IMR-90 (cell line): ENCODE results near the gene DMAC2. TPM values are rescaled to one million over a fixed set of nuclear protein-coding genes. Genes with fewer than 3 reads are reported as not detected.
"Not testable (repeated sequence)": the region's sequence is repeated elsewhere in the genome, so short reads cannot be mapped to it uniquely, and the experiment has no call there.

Source experiments
- ATAC-seq: fragments of 200-7000 bp; cut with Tn5 transposase; 2 replicates; pipeline ENCODE4 v1.9.1; 2020; ENCODE audit warnings: low read depth, mild to moderate bottlenecking, moderate library complexity
- BruUV-seq: library from RNA; stranded (reverse); fragments of 400-500 nt; replicated peaks from 2 replicates; lab custom pipeline; 2021; lab: Mats Ljungman, UMichigan
- CTCF ChIA-PET: fragments of 300-600 bp; formaldehyde crosslinking; extraction: SDS; loops from one replicate; lab custom pipeline; 2021; ENCODE audit warnings: antibody characterized with exemption; lab: Yijun Ruan, JAX
- POLR2A ChIA-PET: fragments of 300-600 bp; sonication (Branson Sonifier 250); formaldehyde crosslinking; loops from one replicate; lab custom pipeline; 2022; ENCODE audit warnings: antibody characterized with exemption; ENCODE audit not compliant: unreplicated experiment; lab: Charles Lee
- DNase-seq: peaks from one replicate; pipeline ENCODE4 v3.0.0; 2013
- H2AFZ ChIP-seq: replicated peaks from 2 replicates; pipeline ENCODE3; 2013; ENCODE audit warnings: low read length, mild to moderate bottlenecking; ENCODE audit not compliant: poor library complexity
- H2AK5ac ChIP-seq: 2 replicates; pipeline ENCODE4 v1.6.1; 2013; ENCODE audit warnings: low read depth, low read length, inconsistent platforms
- H2AK9ac ChIP-seq: replicated peaks from 2 replicates; pipeline ENCODE3; 2013; ENCODE audit warnings: mild to moderate bottlenecking, low read depth, low read length, moderate library complexity; ENCODE audit not compliant: poor library complexity
- H2BK120ac ChIP-seq: 2 replicates; pipeline ENCODE4 v1.6.1; 2013; ENCODE audit warnings: low read depth, low read length, inconsistent platforms
- H2BK15ac ChIP-seq: 3 replicates; pipeline ENCODE4 v1.6.1; 2013; ENCODE audit warnings: low read depth, low read length, inconsistent platforms
- H2BK20ac ChIP-seq: 2 replicates; pipeline ENCODE4 v1.6.1; 2013; ENCODE audit warnings: low read depth, mild to moderate bottlenecking, inconsistent platforms, low read length, moderate library complexity
- H2BK5ac ChIP-seq: 2 replicates; pipeline ENCODE4 v1.6.1; 2013; ENCODE audit warnings: mild to moderate bottlenecking, low read depth, low read length, inconsistent platforms; ENCODE audit not compliant: poor library complexity, severe bottlenecking
- H3K14ac ChIP-seq: replicated peaks from 2 replicates; pipeline ENCODE4 v1.6.1; 2013; ENCODE audit warnings: low read depth, low read length, inconsistent platforms
- H3K18ac ChIP-seq: 2 replicates; pipeline ENCODE4 v1.6.1; 2013; ENCODE audit warnings: low read depth, low read length, control low read depth
- H3K23ac ChIP-seq: 2 replicates; pipeline ENCODE4 v1.6.1; 2013; ENCODE audit warnings: low read depth, low read length, inconsistent platforms
- H3K27ac ChIP-seq: 2 replicates; pipeline ENCODE4 v1.5.1; 2013; ENCODE audit warnings: mild to moderate bottlenecking, control low read depth, low read length; ENCODE audit not compliant: insufficient read depth
- H3K27me3 ChIP-seq: 2 replicates; pipeline ENCODE4 v1.6.1; 2013; ENCODE audit warnings: low read length; ENCODE audit not compliant: control insufficient read depth, insufficient read depth
- H3K36me3 ChIP-seq: 2 replicates; pipeline ENCODE4 v1.6.1; 2013; ENCODE audit warnings: low read length, mixed read lengths; ENCODE audit not compliant: control insufficient read depth, insufficient read depth
- H3K4ac ChIP-seq: 2 replicates; pipeline ENCODE4 v1.6.1; 2013; ENCODE audit warnings: low read depth, low read length, inconsistent platforms
- H3K4me1 ChIP-seq: 2 replicates; pipeline ENCODE4 v1.6.1; 2013; ENCODE audit warnings: low read length, mixed read lengths; ENCODE audit not compliant: control insufficient read depth, insufficient read depth
- H3K4me2 ChIP-seq: 2 replicates; pipeline ENCODE4 v1.6.1; 2013; ENCODE audit warnings: low read depth, mild to moderate bottlenecking, control low read depth, low read length, moderate library complexity
- H3K4me3 ChIP-seq: 2 replicates; pipeline ENCODE4 v1.5.1; 2013; ENCODE audit warnings: low read depth, mild to moderate bottlenecking, control low read depth, low read length, moderate library complexity; ENCODE audit not compliant: insufficient read depth
- H3K56ac ChIP-seq: 2 replicates; pipeline ENCODE4 v1.6.1; 2013; ENCODE audit warnings: low read length, inconsistent platforms; ENCODE audit not compliant: insufficient read depth; ENCODE audit errors: extremely low read depth
- H3K79me1 ChIP-seq, 2 experiments: 2 replicates each; pipeline ENCODE4 v1.6.1; 2013; ENCODE audit warnings: low read length in 2 of 2, inconsistent platforms in 1 of 2, low read depth in 1 of 2
- H3K9ac ChIP-seq: 2 replicates; pipeline ENCODE4 v1.6.1; 2013; ENCODE audit warnings: low read depth, low read length, control low read depth
- H3K9me1 ChIP-seq: 2 replicates; pipeline ENCODE4 v1.6.1; 2013; ENCODE audit warnings: low read length, inconsistent platforms; ENCODE audit not compliant: insufficient read depth
- H3K9me3 ChIP-seq: 2 replicates; pipeline ENCODE4 v1.6.1; 2013; ENCODE audit warnings: low read length; ENCODE audit not compliant: control insufficient read depth, insufficient read depth
- H4K20me1 ChIP-seq: 2 replicates; pipeline ENCODE4 v1.6.1; 2013; ENCODE audit warnings: low read length, inconsistent platforms; ENCODE audit not compliant: insufficient read depth
- H4K5ac ChIP-seq: 2 replicates; pipeline ENCODE4 v1.6.1; 2013; ENCODE audit warnings: mild to moderate bottlenecking, low read depth, low read length, control low read depth
- H4K8ac ChIP-seq, 2 experiments: 2 replicates each; pipeline ENCODE4 v1.6.1; 2013; ENCODE audit warnings: low read depth in 2 of 2, low read length in 2 of 2, control low read depth in 1 of 2, inconsistent platforms in 1 of 2
- H4K91ac ChIP-seq: 2 replicates; pipeline ENCODE4 v1.6.1; 2013; ENCODE audit warnings: low read depth, low read length, inconsistent platforms; ENCODE audit not compliant: insufficient read depth
- BHLHE40 ChIP-seq: fragments of 150-350 bp; IDR thresholded peaks from 2 replicates; pipeline ENCODE4 v1.6.1; 2016; ENCODE audit warnings: mild to moderate bottlenecking, low read depth, low read length
- CHD1 ChIP-seq: IDR thresholded peaks from 2 replicates; pipeline ENCODE4 v1.6.1; 2012; ENCODE audit warnings: low read depth, low read length, improper control_type of control experiment
- CTCF ChIP-seq: conservative IDR thresholded peaks from 2 replicates; pipeline ENCODE4 v1.5.1; 2012; ENCODE audit warnings: mild to moderate bottlenecking, low read depth, low read length, improper control_type of control experiment
- ELK1 ChIP-seq: fragments of 150-350 bp; IDR thresholded peaks from 2 replicates; pipeline ENCODE4 v1.6.1; 2016; ENCODE audit warnings: low read depth, mild to moderate bottlenecking, low read length, moderate library complexity, borderline replicate concordance
- MAFK ChIP-seq: IDR thresholded peaks from 2 replicates; pipeline ENCODE4 v1.6.1; 2012; ENCODE audit warnings: low read depth, low read length, improper control_type of control experiment
- NFE2L2 ChIP-seq: fragments of 150-350 bp; IDR thresholded peaks from 2 replicates; pipeline ENCODE4 v1.6.1; 2016; ENCODE audit warnings: low read depth, mild to moderate bottlenecking, low read length
- POLR2A ChIP-seq: IDR thresholded peaks from 2 replicates; pipeline ENCODE4 v1.6.1; 2012; ENCODE audit warnings: mild to moderate bottlenecking, low read depth, low read length
- WGBS, 2 experiments: methylation state at CpG; one replicate each; pipeline versions ENCODE4 v1.1.5 to v1.1.7; 2013; ENCODE audit warnings: missing lambda C conversion rate in 2 of 2; ENCODE audit not compliant: insufficient read length in 1 of 2; ENCODE audit errors: extremely low coverage in 2 of 2; 5-methylcytosine and 5-hydroxymethylcytosine counted together
- dilution Hi-C: fragments of 300-500 bp; cut with HindIII; formaldehyde crosslinking; loops from one replicate; pipeline ENCODE4 v1.14.3; 2018; ENCODE audit warnings: low sequenced_read_pairs; ENCODE audit not compliant: unreplicated experiment
- in situ Hi-C: fragments of 300-500 bp; cut with MboI; formaldehyde crosslinking; loops from 3 replicates; pipeline ENCODE4 v1.14.3; 2019; ENCODE audit warnings: low sequenced_read_pairs, inconsistent platforms, mixed read lengths
- intact Hi-C: fragments of 100-400 bp; cut with micrococcal nuclease; formaldehyde crosslinking; loops from 2 replicates; pipeline ENCODE4 v1.10.0; 2022
- polyA plus RNA-seq, 3 experiments: library from polyadenylated mRNA; depleted of rRNA; stranded (reverse); fragments of >200 nt; gene quantifications; 2 replicates each; pipeline ENCODE4 v1.2.3, GENCODE V29; 2012; ENCODE audit warnings: low replicate concordance in 1 of 3
- total RNA-seq: library from RNA; depleted of rRNA; stranded (reverse); fragments of >200 nt; gene quantifications from 2 replicates; pipeline ENCODE4 v1.2.3, GENCODE V29; 2012

The DMAC2 gene
- total and polyA plus RNA-seq, 2 of the 4 experiments (the other 2 are of a cell fraction), result 52.5 to 72.2 TPM

- Histone ChIP-seq H3K27ac (no peak overlapping the region), H3K9me1 (0 out of 2 replicates have a peak, but pooled peaks cover 4% of the 10 kb centered on the region), H3K27me3 (no peaks in the 10 kb centered on the region), H4K5ac (no peak overlapping the region), H3K4me2 (no peak overlapping the region), H3K36me3 (peaks cover 12% of the 10 kb centered on the region), H2BK20ac (no peak overlapping the region), H2AFZ (no peak overlapping the region), H3K79me1 (no peaks in the 10 kb centered on the region), H3K9ac (no peak overlapping the region), H4K20me1 (no peaks in the 10 kb centered on the region), H3K18ac (no peak overlapping the region), H2AK5ac (no peak overlapping the region), H3K4ac (no peak overlapping the region), H2AK9ac (no peak overlapping the region), H3K56ac (no peak overlapping the region), H4K91ac (no peak overlapping the region), H3K4me3 (no peak overlapping the region), H2BK5ac (no peak overlapping the region), H3K9me3 (no peaks in the 10 kb centered on the region), H3K4me1 (peaks cover 2% of the 10 kb centered on the region; the same call in 1 of the 2 replicates), H3K14ac (no peak overlapping the region), H3K23ac (no peak overlapping the region), H2BK120ac (no peak overlapping the region), H4K8ac (no peak overlapping the region), H2BK15ac (no peak overlapping the region)
- dilution Hi-C loops (no loop called here), in situ Hi-C loops (no loop called here), intact Hi-C loops (no loop called here)
- POLR2A ChIA-PET, result no interaction called here
- no peak for DNase-seq
- CTCF ChIA-PET, result interaction anchor here (0.6 kb wide), 1 partner anchor 85 kb away, joined by 4 read pairs; no protein-coding TSS in a partner anchor
- no peak for TF ChIP-seq MAFK
- no peak for TF ChIP-seq ELK1
- TF ChIP-seq POLR2A, result no peak
- no peak for TF ChIP-seq CHD1
- no peak for TF ChIP-seq BHLHE40
- TF ChIP-seq NFE2L2, result no peak
- no peak for TF ChIP-seq CTCF
- no CpG with 5 or more reads among the region's 5 CpGs for WGBS, 2 experiments
- no TSS peak for BruUV-seq
- no peak for ATAC-seq
These were observed 55.4 kb downstream of the DMAC2 start for GRCh38 chr19:41384351-41384750.

GRCh38 chr19:41381536-41381935 lies 58.2 kb downstream of the DMAC2 start:
- BruUV-seq, H2AFZ ChIP-seq, H3K4me1 ChIP-seq, H3K9ac ChIP-seq, dilution Hi-C loops, H3K4me2 ChIP-seq, H3K23ac ChIP-seq, H3K14ac ChIP-seq, H2BK5ac ChIP-seq, H4K8ac ChIP-seq, H4K20me1 ChIP-seq, DNase-seq, H2BK20ac ChIP-seq, H3K56ac ChIP-seq, H3K4ac ChIP-seq, H3K9me3 ChIP-seq, H2AK5ac ChIP-seq, H3K79me1 ChIP-seq, H3K27ac ChIP-seq, H4K91ac ChIP-seq, H3K4me3 ChIP-seq, H2BK120ac ChIP-seq, H3K18ac ChIP-seq, H4K5ac ChIP-seq, H2BK15ac ChIP-seq, in situ Hi-C loops, H3K36me3 ChIP-seq, ATAC-seq, intact Hi-C loops, H3K27me3 ChIP-seq, H3K9me1 ChIP-seq, CTCF ChIA-PET, H2AK9ac ChIP-seq: not testable (repeated sequence)
- WGBS, 2 experiments, result no CpG with 5 or more reads among the region's 8 CpGs
- POLR2A ChIA-PET, result interaction anchor here (0.6 kb wide), 2 partner anchors 13 to 1194 kb away, joined by 6 to 13 read pairs; no protein-coding TSS in a partner anchor
